Lower leg skin (tissue), 3 donors: Measurements from ENCODE around the gene APOBEC3H.

Source experiments
- POLR2A ChIP-seq, 2 donors: fragments of 450-650 bp; IDR thresholded peaks; one replicate each; pipeline ENCODE4 v1.6.1; 2016 to 2017; ENCODE audit warnings: antibody characterized with exemption in 2 of 2, mild to moderate bottlenecking in 1 of 2, moderate library complexity in 1 of 2
- TF ChIP-seq, protein P1 (sequence below), 3 donors: fragments of 450-650 bp; IDR thresholded peaks; one replicate each; pipeline ENCODE4 v1.5.1; 2016; ENCODE audit warnings: antibody characterized with exemption in 3 of 3, mild to moderate bottlenecking in 3 of 3, moderate library complexity in 2 of 3

DNA sequence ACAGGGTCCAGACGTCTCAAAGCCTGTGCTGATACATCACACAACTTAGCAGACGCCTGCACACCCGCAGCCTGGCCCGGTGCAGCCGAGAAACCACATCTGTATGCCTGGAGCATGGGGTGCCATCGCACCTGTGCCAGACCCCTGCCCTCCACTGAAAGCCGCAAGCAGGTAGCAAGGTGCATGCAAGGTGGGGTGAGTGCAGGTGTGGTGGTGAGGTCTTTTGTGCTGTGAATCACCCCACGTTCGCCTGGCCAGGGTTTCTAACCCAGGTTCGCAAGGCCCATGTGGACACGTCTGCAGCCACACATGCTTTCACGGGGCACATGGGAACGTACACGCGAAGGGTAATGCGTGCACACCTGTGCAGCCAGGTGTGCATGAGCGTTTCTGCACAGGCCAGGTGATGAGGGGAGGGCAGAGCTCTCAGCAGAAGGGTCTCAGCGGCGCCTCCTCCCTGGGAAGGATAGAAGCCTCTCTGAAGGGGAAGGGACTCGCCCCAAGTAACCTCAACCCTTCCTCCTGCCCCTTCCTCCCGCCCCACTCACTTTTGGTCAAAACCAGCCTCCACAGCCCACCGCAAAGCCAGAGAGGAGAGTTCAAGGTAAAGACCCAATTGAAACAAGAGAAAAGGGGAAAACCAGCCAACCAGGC lies 36.0 kb downstream of the APOBEC3H start:
- TF ChIP-seq, protein P1, sequence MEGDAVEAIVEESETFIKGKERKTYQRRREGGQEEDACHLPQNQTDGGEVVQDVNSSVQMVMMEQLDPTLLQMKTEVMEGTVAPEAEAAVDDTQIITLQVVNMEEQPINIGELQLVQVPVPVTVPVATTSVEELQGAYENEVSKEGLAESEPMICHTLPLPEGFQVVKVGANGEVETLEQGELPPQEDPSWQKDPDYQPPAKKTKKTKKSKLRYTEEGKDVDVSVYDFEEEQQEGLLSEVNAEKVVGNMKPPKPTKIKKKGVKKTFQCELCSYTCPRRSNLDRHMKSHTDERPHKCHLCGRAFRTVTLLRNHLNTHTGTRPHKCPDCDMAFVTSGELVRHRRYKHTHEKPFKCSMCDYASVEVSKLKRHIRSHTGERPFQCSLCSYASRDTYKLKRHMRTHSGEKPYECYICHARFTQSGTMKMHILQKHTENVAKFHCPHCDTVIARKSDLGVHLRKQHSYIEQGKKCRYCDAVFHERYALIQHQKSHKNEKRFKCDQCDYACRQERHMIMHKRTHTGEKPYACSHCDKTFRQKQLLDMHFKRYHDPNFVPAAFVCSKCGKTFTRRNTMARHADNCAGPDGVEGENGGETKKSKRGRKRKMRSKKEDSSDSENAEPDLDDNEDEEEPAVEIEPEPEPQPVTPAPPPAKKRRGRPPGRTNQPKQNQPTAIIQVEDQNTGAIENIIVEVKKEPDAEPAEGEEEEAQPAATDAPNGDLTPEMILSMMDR (IDR thresholded peaks at IDR 0.05), result no peak
- TF ChIP-seq POLR2A (IDR thresholded peaks at IDR 0.05), result no peak
